GM12878 (cell line): ENCODE results near the gene SLX4IP. TPM values are rescaled to one million over a fixed set of nuclear protein-coding genes. Genes with fewer than 3 reads are reported as not detected.

Source experiments
- ATAC-seq: fragments of 200-7000 bp; cut with Tn5 transposase; 3 replicates; pipeline ENCODE4 v1.9.1; 2020; ENCODE audit warnings: mild to moderate bottlenecking, moderate library complexity
- BruUV-seq: library from RNA; stranded (reverse); fragments of 400-500 nt; replicated peaks from 2 replicates; lab custom pipeline; 2021; lab: Mats Ljungman, UMichigan
- CTCF ChIA-PET: fragments of 300-600 bp; sonication (Branson Sonifier 250); formaldehyde crosslinking; extraction: SDS; loops from one replicate; lab custom pipeline; 2021; ENCODE audit warnings: inconsistent platforms; lab: Yijun Ruan, JAX
- POLR2A ChIA-PET: fragments of 350-600 bp; formaldehyde crosslinking; extraction: SDS; loops from one replicate; lab custom pipeline; 2021; ENCODE audit warnings: inconsistent platforms; lab: Charles Lee
- RAD21 ChIA-PET: fragments of 300-600 bp; sonication (Branson Sonifier 250); formaldehyde crosslinking; loops from one replicate; lab custom pipeline; 2023; ENCODE audit warnings: antibody characterized with exemption; ENCODE audit not compliant: unreplicated experiment; lab: Charles Lee
- SMC1A ChIA-PET: fragments of 300-600 bp; sonication (Branson Sonifier 250); formaldehyde crosslinking; loops from one replicate; lab custom pipeline; 2023; ENCODE audit not compliant: unreplicated experiment, uncharacterized antibody; lab: Charles Lee
- DNase-seq: peaks from one replicate; pipeline ENCODE4 v3.0.0-alpha.2; 2011; ENCODE audit warnings: low read depth, low spot score
- FAIRE-seq: peaks from 3 replicates; lab custom pipeline; 2011; peaks lifted over from hg19 to GRCh38; lab: Jason Lieb, UNC
- H2AFZ ChIP-seq: 2 replicates; pipeline ENCODE4 v1.6.0; 2011; ENCODE audit warnings: low read depth, low read length, control low read depth; ENCODE audit not compliant: control insufficient read depth
- H3K27ac ChIP-seq: 2 replicates; pipeline ENCODE4 v1.5.1; 2011; ENCODE audit warnings: control low read depth; ENCODE audit not compliant: control insufficient read depth, insufficient read depth
- H3K27me3 ChIP-seq, 2 experiments: replicated peaks in 1 of 2; 2 replicates each; pipeline versions ENCODE4 v1.6.0 to v1.6.1; 2011; ENCODE audit warnings: low read length in 1 of 2; ENCODE audit not compliant: control insufficient read depth in 2 of 2, insufficient read depth in 2 of 2
- H3K36me3 ChIP-seq, 2 experiments: 2 replicates each; pipeline ENCODE4 v1.5.1; 2011; ENCODE audit warnings: low read length in 1 of 2; ENCODE audit not compliant: control insufficient read depth in 2 of 2, insufficient read depth in 2 of 2
- H3K4me1 ChIP-seq: 2 replicates; pipeline ENCODE4 v1.6.1; 2011; ENCODE audit warnings: mild to moderate bottlenecking, low read length, moderate library complexity, mixed read lengths; ENCODE audit not compliant: control insufficient read depth, insufficient read depth
- H3K4me2 ChIP-seq: 2 replicates; pipeline ENCODE4 v1.6.0; 2011; ENCODE audit warnings: control low read depth; ENCODE audit not compliant: control insufficient read depth, insufficient read depth
- H3K4me3 ChIP-seq: fragments of 200-600 bp; sonication (generic); 2 replicates; pipeline ENCODE4 v1.5.1; 2016
- H3K79me2 ChIP-seq: 2 replicates; pipeline ENCODE4 v1.6.0; 2011; ENCODE audit warnings: low read length; ENCODE audit not compliant: control insufficient read depth, insufficient read depth
- H3K9ac ChIP-seq: 2 replicates; pipeline ENCODE4 v1.8.0; 2011; ENCODE audit warnings: low read length, control low read depth, mixed read lengths; ENCODE audit not compliant: control insufficient read depth, insufficient read depth
- H3K9me3 ChIP-seq: replicated peaks from 3 replicates; pipeline ENCODE4 v1.5.1; 2011; ENCODE audit warnings: mild to moderate bottlenecking, low read length; ENCODE audit not compliant: control insufficient read depth, insufficient read depth
- H4K20me1 ChIP-seq: 2 replicates; pipeline ENCODE4 v1.6.0; 2011; ENCODE audit not compliant: control insufficient read depth, insufficient read depth
- CREM ChIP-seq: IDR thresholded peaks from 2 replicates; pipeline ENCODE4 v1.6.1; 2014; ENCODE audit warnings: antibody characterized with exemption, low read depth
- HDGF ChIP-seq: fragments of 450-650 bp; IDR thresholded peaks from 2 replicates; pipeline ENCODE4 v1.6.1; 2016; ENCODE audit warnings: antibody characterized with exemption
- IKZF1 ChIP-seq: fragments of 450-650 bp; conservative IDR thresholded peaks from 2 replicates; pipeline ENCODE4 v1.6.1; 2017; ENCODE audit warnings: antibody characterized with exemption, mild to moderate bottlenecking
- IKZF2 ChIP-seq, 2 experiments: fragments of 450-650 bp; IDR thresholded peaks; 2 replicates each; pipeline ENCODE4 v1.6.1; 2017; ENCODE audit warnings: mild to moderate bottlenecking in 2 of 2, moderate library complexity in 2 of 2
- IRF4 ChIP-seq: IDR thresholded peaks from 2 replicates; pipeline ENCODE4 v1.6.1; 2011; ENCODE audit warnings: low read depth, low read length
- JUND ChIP-seq: IDR thresholded peaks from 2 replicates; pipeline ENCODE4 v1.6.1; 2012; ENCODE audit warnings: low read depth, mild to moderate bottlenecking, low read length, improper control_type of control experiment, moderate library complexity
- RB1 ChIP-seq: fragments of 450-650 bp; formaldehyde crosslinking; IDR thresholded peaks from 2 replicates; pipeline ENCODE4 v1.6.1; 2017; ENCODE audit warnings: mild to moderate bottlenecking, borderline replicate concordance
- SMAD5 ChIP-seq: IDR thresholded peaks from 2 replicates; pipeline ENCODE4 v1.6.1; 2016; ENCODE audit warnings: antibody characterized with exemption, low read depth
- SMARCA5 ChIP-seq: fragments of 450-650 bp; IDR thresholded peaks from 2 replicates; pipeline ENCODE4 v1.6.1; 2017; ENCODE audit warnings: mild to moderate bottlenecking
- SPI1 ChIP-seq: IDR thresholded peaks from 2 replicates; pipeline ENCODE4 v1.6.1; 2011; ENCODE audit warnings: low read depth, mild to moderate bottlenecking, low read length, moderate library complexity, borderline replicate concordance; ENCODE audit not compliant: insufficient read depth
- TCF12 ChIP-seq: IDR thresholded peaks from 2 replicates; pipeline ENCODE4 v1.6.1; 2011; ENCODE audit warnings: low read depth, mild to moderate bottlenecking, low read length
- WGBS: methylation state at CpG from one replicate; pipeline ENCODE4 v1.1.6; 2016; ENCODE audit warnings: low lambda C conversion rate; ENCODE audit not compliant: insufficient replicate concordance, insufficient coverage; ENCODE audit errors: missing lambda C conversion rate; 5-methylcytosine and 5-hydroxymethylcytosine counted together
- in situ Hi-C: fragments of 300-500 bp; cut with MboI; formaldehyde crosslinking; loops from 9 replicates; pipeline ENCODE4 v1.14.3; 2018; ENCODE audit warnings: mixed read lengths
- intact Hi-C: fragments of 100-400 bp; cut with micrococcal nuclease; formaldehyde crosslinking; loops from one replicate; pipeline ENCODE4 v1.14.2; 2022; ENCODE audit not compliant: unreplicated experiment
- polyA plus RNA-seq, 11 experiments: library from polyadenylated mRNA; depleted of rRNA in 4 of 11; unstranded in 6 of 11; stranded (reverse) in 5 of 11; fragments of >200 nt; fragmentation: Nextera tagmentation in 4 of 11; fragmentation: Illumina TruSeq in 1 of 11; extraction: Ambion mirVana in 4 of 11; extraction: Trizol in 1 of 11; gene quantifications; 1 replicate in 1 of 11; 2 replicates in 10 of 11; pipeline versions ENCODE4 v1.2.1 to v1.2.3, GENCODE V29; 2011 to 2016; ENCODE audit warnings: inconsistent platforms in 2 of 11, missing spikeins in 2 of 11, low read depth in 1 of 11
- total RNA-seq, 4 experiments: library from RNA; depleted of rRNA in 3 of 4; stranded (reverse); fragments of >200 nt in 3 of 4; fragmentation: Illumina TruSeq in 1 of 4; extraction: Trizol in 1 of 4; gene quantifications; 2 replicates each; pipeline versions ENCODE4 v1.2.1 to v1.2.3, GENCODE V29; 2013 to 2021
- TF ChIP-seq, protein P1 (sequence below), 3 experiments: IDR thresholded peaks in 2 of 3; conservative IDR thresholded peaks in 1 of 3; 2 replicates each; pipeline ENCODE4 v1.5.1; 2011; ENCODE audit warnings: low read depth in 3 of 3, low read length in 3 of 3, mild to moderate bottlenecking in 3 of 3, control low read depth in 2 of 3, moderate library complexity in 2 of 3, inconsistent platforms in 1 of 3, mixed read lengths in 1 of 3; ENCODE audit not compliant: control insufficient read depth in 2 of 3, insufficient read depth in 1 of 3; ENCODE audit errors: extremely low read depth in 1 of 3
- TF ChIP-seq, protein P2 (sequence below): IDR thresholded peaks from 2 replicates; pipeline ENCODE4 v1.6.1; 2012; ENCODE audit warnings: low read length, inconsistent platforms
- TF ChIP-seq, protein P3 (sequence below): fragments of 450-650 bp; IDR thresholded peaks from 2 replicates; pipeline ENCODE4 v1.6.1; 2014; ENCODE audit warnings: mild to moderate bottlenecking
- TF ChIP-seq, protein P4 (sequence below): fragments of 150-350 bp; IDR thresholded peaks from 2 replicates; pipeline ENCODE4 v1.6.1; 2016; ENCODE audit warnings: low read depth, low read length

The SLX4IP gene
- total and polyA plus RNA-seq, 10 of the 15 experiments (the other 5 are each of a cell fraction or from before 2014, with no cell fraction given): 2.2 to 11.0 (median 6.3) TPM

DNA sequence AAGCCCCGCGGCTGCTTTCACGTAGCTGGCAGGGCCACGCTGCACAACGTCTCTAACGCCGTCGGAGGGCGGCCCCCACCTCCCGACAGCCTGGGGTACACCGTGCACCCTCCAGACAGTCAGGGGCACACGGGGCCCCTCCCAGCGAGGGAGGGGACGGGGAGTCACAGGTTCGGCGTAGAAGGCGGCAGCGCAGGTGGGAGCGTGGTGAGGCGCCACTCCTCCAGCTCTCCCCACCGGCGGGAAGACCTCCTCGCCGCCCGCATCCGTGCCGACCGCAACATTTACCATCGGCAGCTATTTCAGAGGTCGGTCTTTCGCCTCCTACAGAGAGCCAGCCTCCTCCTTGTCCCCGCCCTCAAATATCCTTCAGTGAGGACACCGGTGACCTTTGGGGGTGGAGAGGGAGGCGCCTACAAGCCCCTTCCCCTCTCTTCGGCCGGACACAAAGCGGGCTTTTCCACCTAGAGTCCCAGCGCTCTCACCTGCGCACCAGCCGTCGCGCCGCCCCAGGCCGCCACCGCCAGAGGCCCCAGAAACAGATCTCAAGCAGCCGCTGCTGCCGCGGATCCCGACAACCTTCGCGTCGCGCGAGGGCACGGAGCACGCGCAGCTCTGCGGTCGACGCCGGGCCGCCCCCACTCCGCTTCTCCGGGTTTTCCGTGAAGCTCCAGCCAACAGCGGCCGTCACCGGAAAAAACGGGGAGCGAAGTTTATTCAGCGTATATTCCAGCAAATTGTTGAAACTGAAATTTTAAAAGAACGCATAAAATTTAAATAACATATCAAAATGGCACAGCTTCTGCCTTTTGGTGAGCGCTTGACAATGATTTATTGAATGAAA, 1.3 kb upstream of the SLX4IP start, which contains the start of gene MKKS:
MKKS (minus strand) TSS at position 600 of the 844 bp plus-strand sequence. CDS start 20,708 bp downstream, outside the sequence.
- ChIA-PET RAD21 (interaction anchor here (0.8 to 5.0 kb wide), 14 partner anchors 9 to 1021 kb away, joined by 3 to 47 read pairs (median 4); no protein-coding TSS in a partner anchor), CTCF (interaction anchor here (0.9 to 6.4 kb wide), 13 partner anchors 8 to 237 kb away, joined by 3 to 52 read pairs (median 4); no protein-coding TSS in a partner anchor), POLR2A (interaction anchor here (0.6 to 6.6 kb wide), 11 partner anchors 9 to 237 kb away, joined by 3 to 53 read pairs (median 7); no protein-coding TSS in a partner anchor), SMC1A (interaction anchor here (0.7 to 6.8 kb wide), 24 partner anchors 9 to 761 kb away, joined by 3 to 72 read pairs (median 4); no protein-coding TSS in a partner anchor)
- H3K36me3 ChIP-seq: no peaks in the 10 kb centered on the region
- H3K27ac ChIP-seq: peak within 1 kb of the TSS; percentile 87
- peaks cover 35% of the 10 kb centered on the region for H3K79me2 ChIP-seq
- H3K9me3 ChIP-seq: no peaks in the 10 kb centered on the region
- TSS peak; percentile 63 for BruUV-seq
- H2AFZ ChIP-seq: peak within 1 kb of the TSS; percentile 62
- DNase-seq: no peak
- H3K4me3 ChIP-seq: peak within 1 kb of the TSS; percentile 97
- intact Hi-C loops: loop anchor here (2.0 to 10.0 kb wide), 5 partner anchors 78 to 1101 kb away; no protein-coding TSS in a partner anchor
- in situ Hi-C loops: no loop called here
- ATAC-seq: peak; percentile 71
- under 1% methylated on average over 72 of the region's 73 CpGs for WGBS
- peak within 1 kb of the TSS; percentile 91 for H3K9ac ChIP-seq
- no peak for FAIRE-seq
- peak within 1 kb of the TSS; percentile 51 for H3K4me2 ChIP-seq
- H3K4me1 ChIP-seq: peaks cover 15% of the 10 kb centered on the region
- no peaks in the 10 kb centered on the region for H4K20me1 ChIP-seq
- no peaks in the 10 kb centered on the region for H3K27me3 ChIP-seq
- TF ChIP-seq IKZF2 (IDR thresholded peaks at IDR 0.05) (no peak), TCF12 (0 out of 2 replicates have a peak, but pooled peaks have one; percentile 5), IKZF1 (peak; percentile 91), IRF4 (no peak), JUND (no peak), SMARCA5 (peak; percentile 79), CREM (no peak), SPI1 (no peak), HDGF (no peak), RB1 (no peak; the same call in 1 of the 2 replicates), SMAD5 (peak; percentile 41; the same call in 1 of the 2 replicates)
- TF ChIP-seq, protein P1, sequence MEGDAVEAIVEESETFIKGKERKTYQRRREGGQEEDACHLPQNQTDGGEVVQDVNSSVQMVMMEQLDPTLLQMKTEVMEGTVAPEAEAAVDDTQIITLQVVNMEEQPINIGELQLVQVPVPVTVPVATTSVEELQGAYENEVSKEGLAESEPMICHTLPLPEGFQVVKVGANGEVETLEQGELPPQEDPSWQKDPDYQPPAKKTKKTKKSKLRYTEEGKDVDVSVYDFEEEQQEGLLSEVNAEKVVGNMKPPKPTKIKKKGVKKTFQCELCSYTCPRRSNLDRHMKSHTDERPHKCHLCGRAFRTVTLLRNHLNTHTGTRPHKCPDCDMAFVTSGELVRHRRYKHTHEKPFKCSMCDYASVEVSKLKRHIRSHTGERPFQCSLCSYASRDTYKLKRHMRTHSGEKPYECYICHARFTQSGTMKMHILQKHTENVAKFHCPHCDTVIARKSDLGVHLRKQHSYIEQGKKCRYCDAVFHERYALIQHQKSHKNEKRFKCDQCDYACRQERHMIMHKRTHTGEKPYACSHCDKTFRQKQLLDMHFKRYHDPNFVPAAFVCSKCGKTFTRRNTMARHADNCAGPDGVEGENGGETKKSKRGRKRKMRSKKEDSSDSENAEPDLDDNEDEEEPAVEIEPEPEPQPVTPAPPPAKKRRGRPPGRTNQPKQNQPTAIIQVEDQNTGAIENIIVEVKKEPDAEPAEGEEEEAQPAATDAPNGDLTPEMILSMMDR (IDR thresholded peaks at IDR 0.05 in 2 of 3, conservative IDR thresholded peaks at IDR 0.05 in 1 of 3; ENCODE audit: control insufficient read depth in 2 of 3, extremely low read depth in 1 of 3, insufficient read depth in 1 of 3, low read depth in 3 of 3, low read length in 3 of 3): no peak
- TF ChIP-seq, protein P2, sequence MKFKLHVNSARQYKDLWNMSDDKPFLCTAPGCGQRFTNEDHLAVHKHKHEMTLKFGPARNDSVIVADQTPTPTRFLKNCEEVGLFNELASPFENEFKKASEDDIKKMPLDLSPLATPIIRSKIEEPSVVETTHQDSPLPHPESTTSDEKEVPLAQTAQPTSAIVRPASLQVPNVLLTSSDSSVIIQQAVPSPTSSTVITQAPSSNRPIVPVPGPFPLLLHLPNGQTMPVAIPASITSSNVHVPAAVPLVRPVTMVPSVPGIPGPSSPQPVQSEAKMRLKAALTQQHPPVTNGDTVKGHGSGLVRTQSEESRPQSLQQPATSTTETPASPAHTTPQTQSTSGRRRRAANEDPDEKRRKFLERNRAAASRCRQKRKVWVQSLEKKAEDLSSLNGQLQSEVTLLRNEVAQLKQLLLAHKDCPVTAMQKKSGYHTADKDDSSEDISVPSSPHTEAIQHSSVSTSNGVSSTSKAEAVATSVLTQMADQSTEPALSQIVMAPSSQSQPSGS: no peak
- TF ChIP-seq, protein P3, sequence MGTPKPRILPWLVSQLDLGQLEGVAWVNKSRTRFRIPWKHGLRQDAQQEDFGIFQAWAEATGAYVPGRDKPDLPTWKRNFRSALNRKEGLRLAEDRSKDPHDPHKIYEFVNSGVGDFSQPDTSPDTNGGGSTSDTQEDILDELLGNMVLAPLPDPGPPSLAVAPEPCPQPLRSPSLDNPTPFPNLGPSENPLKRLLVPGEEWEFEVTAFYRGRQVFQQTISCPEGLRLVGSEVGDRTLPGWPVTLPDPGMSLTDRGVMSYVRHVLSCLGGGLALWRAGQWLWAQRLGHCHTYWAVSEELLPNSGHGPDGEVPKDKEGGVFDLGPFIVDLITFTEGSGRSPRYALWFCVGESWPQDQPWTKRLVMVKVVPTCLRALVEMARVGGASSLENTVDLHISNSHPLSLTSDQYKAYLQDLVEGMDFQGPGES: no peak
- TF ChIP-seq, protein P4, sequence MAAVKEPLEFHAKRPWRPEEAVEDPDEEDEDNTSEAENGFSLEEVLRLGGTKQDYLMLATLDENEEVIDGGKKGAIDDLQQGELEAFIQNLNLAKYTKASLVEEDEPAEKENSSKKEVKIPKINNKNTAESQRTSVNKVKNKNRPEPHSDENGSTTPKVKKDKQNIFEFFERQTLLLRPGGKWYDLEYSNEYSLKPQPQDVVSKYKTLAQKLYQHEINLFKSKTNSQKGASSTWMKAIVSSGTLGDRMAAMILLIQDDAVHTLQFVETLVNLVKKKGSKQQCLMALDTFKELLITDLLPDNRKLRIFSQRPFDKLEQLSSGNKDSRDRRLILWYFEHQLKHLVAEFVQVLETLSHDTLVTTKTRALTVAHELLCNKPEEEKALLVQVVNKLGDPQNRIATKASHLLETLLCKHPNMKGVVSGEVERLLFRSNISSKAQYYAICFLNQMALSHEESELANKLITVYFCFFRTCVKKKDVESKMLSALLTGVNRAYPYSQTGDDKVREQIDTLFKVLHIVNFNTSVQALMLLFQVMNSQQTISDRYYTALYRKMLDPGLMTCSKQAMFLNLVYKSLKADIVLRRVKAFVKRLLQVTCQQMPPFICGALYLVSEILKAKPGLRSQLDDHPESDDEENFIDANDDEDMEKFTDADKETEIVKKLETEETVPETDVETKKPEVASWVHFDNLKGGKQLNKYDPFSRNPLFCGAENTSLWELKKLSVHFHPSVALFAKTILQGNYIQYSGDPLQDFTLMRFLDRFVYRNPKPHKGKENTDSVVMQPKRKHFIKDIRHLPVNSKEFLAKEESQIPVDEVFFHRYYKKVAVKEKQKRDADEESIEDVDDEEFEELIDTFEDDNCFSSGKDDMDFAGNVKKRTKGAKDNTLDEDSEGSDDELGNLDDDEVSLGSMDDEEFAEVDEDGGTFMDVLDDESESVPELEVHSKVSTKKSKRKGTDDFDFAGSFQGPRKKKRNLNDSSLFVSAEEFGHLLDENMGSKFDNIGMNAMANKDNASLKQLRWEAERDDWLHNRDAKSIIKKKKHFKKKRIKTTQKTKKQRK: no peak
